Germinal center (tissue), 1 donor: ENCODE data around the gene INKA1.
"Not testable (repeated sequence)": the region's sequence is repeated elsewhere in the genome, so short reads cannot be mapped to it uniquely, and the experiment has no call there.

Experiments
- DNase-seq: peaks from one replicate; pipeline ENCODE4 v3.0.0; 2012; ENCODE audit warnings: mixed read lengths, low spot score

The INKA1 gene

GRCh38 chr3:49802719-49803464 is at the start of gene INKA1:
Gene INKA1 (plus strand): TSS chr3:49803261. CDS start chr3:49803393, 132 bp downstream.
- peak; percentile 91 for DNase-seq

- no peak for DNase-seq
Measured at GRCh38 chr3:49754536-49754935, 48.5 kb upstream of the INKA1 start.

GRCh38 chr3:49756036-49756435 is 47.0 kb upstream of the INKA1 start:
- no peak for DNase-seq

GRCh38 chr3:49757197-49757596 is 45.9 kb upstream of the INKA1 start:
- DNase-seq: no peak

GRCh38 chr3:49759226-49759625 is 43.8 kb upstream of the INKA1 start:
- DNase-seq: no peak

- no peak for DNase-seq
Measured at GRCh38 chr3:49761661-49762060, 41.4 kb upstream of the INKA1 start.

- no peak for DNase-seq
Measured at GRCh38 chr3:49763981-49764380, 39.1 kb upstream of the INKA1 start.

GRCh38 chr3:49769286-49769915 is 33.7 kb upstream of the INKA1 start:
- DNase-seq: no peak

- DNase-seq: no peak
Measured at GRCh38 chr3:49769926-49770325, 33.1 kb upstream of the INKA1 start.

GRCh38 chr3:49771340-49771938 is 31.6 kb upstream of the INKA1 start:
- DNase-seq: no peak

- DNase-seq: no peak
Measured at GRCh38 chr3:49772703-49773102, 30.4 kb upstream of the INKA1 start.

- no peak for DNase-seq
Measured at GRCh38 chr3:49775538-49775937, 27.5 kb upstream of the INKA1 start.

- not testable (repeated sequence) for DNase-seq
Measured at GRCh38 chr3:49776101-49776500, 27.0 kb upstream of the INKA1 start.

- DNase-seq: no peak
Measured at GRCh38 chr3:49779358-49780079, 23.5 kb upstream of the INKA1 start.

- no peak for DNase-seq
Measured at GRCh38 chr3:49780080-49780974, 22.7 kb upstream of the INKA1 start.

GRCh38 chr3:49780975-49781365 is 22.1 kb upstream of the INKA1 start:
- not testable (repeated sequence) for DNase-seq

- no peak for DNase-seq
Measured at GRCh38 chr3:49781415-49782199, 21.5 kb upstream of the INKA1 start.

- not testable (repeated sequence) for DNase-seq
Measured at GRCh38 chr3:49782277-49782676, 20.8 kb upstream of the INKA1 start.

GRCh38 chr3:49785565-49786356 is 17.3 kb upstream of the INKA1 start:
- DNase-seq: peak; percentile 40
